HepG2 (cell line): ENCODE data around the gene DCAF15. TPM values are rescaled to one million over a fixed set of nuclear protein-coding genes. Genes with fewer than 3 reads are reported as not detected.
A peak's percentile ranks its signal among the peaks of the same experiment; 100 is the strongest.

Source experiments
- ATF6 ChIP-seq: sonication (generic); formaldehyde crosslinking; conservative IDR thresholded peaks from 2 replicates; pipeline ENCODE4 v1.4.0; 2020; ENCODE audit warnings: missing genetic modification reagents
- CBX2 ChIP-seq, 2 experiments: fragments of 200-600 bp in 1 of 2; sonication (generic); formaldehyde crosslinking in 1 of 2; IDR thresholded peaks; 2 replicates each; pipeline versions ENCODE4 v1.7.0 to v1.8.1; 2018 to 2022; ENCODE audit warnings: low read depth in 2 of 2, low read length in 1 of 2, mild to moderate bottlenecking in 1 of 2, missing genetic modification reagents in 1 of 2
- HNRNPK ChIP-seq: fragments of 200-400 bp; formaldehyde crosslinking; IDR thresholded peaks from 2 replicates; pipeline ENCODE4 v1.6.1; 2018; ENCODE audit warnings: low read length, low read depth, moderate library complexity, mild to moderate bottlenecking; ENCODE audit not compliant: poor library complexity, severe bottlenecking
- MLX ChIP-seq: IDR thresholded peaks from 2 replicates; pipeline ENCODE4 v1.6.1; 2016
- NR2F2 ChIP-seq: IDR thresholded peaks from 2 replicates; pipeline ENCODE4 v1.6.1; 2012; ENCODE audit warnings: low read depth, inconsistent platforms, borderline replicate concordance
- REL ChIP-seq: sonication (generic); formaldehyde crosslinking; conservative IDR thresholded peaks from 2 replicates; pipeline ENCODE4 v1.8.0; 2022; ENCODE audit warnings: mild to moderate bottlenecking, missing genetic modification reagents, moderate library complexity
- SMAD9 ChIP-seq: sonication (generic); formaldehyde crosslinking; IDR thresholded peaks from 2 replicates; pipeline ENCODE4 v1.5.1; 2020; ENCODE audit warnings: mild to moderate bottlenecking, missing genetic modification reagents
- SP1 ChIP-seq, 2 experiments: fragments of 450-650 bp in 1 of 2; sonication (generic) in 1 of 2; formaldehyde crosslinking in 1 of 2; IDR thresholded peaks; 2 replicates each; pipeline versions ENCODE4 v1.4.0 to v1.6.1; 2016 to 2020; ENCODE audit warnings: missing genetic modification reagents in 1 of 2
- SYNCRIP ChIP-seq: fragments of 200-400 bp; formaldehyde crosslinking; IDR thresholded peaks from 2 replicates; pipeline ENCODE4 v1.6.1; 2018; ENCODE audit warnings: mild to moderate bottlenecking, low read depth, low read length; ENCODE audit not compliant: insufficient read depth
- TBX3 ChIP-seq: fragments of 450-650 bp; IDR thresholded peaks from 2 replicates; pipeline ENCODE4 v1.6.1; 2017; ENCODE audit warnings: antibody characterized with exemption, mild to moderate bottlenecking, inconsistent platforms, borderline replicate concordance
- TEF ChIP-seq: sonication (generic); formaldehyde crosslinking; IDR thresholded peaks from 2 replicates; pipeline ENCODE4 v1.5.0; 2020; ENCODE audit warnings: missing genetic modification reagents
- TRIM24 ChIP-seq: sonication (generic); formaldehyde crosslinking; IDR thresholded peaks from 2 replicates; pipeline ENCODE4 v1.8.0; 2022; ENCODE audit warnings: mild to moderate bottlenecking, missing genetic modification reagents
- ZBTB38 ChIP-seq: sonication (generic); formaldehyde crosslinking; IDR thresholded peaks from 2 replicates; pipeline ENCODE4 v1.5.1; 2020; ENCODE audit warnings: mild to moderate bottlenecking, missing genetic modification reagents
- ZFP82 ChIP-seq: sonication (generic); formaldehyde crosslinking; IDR thresholded peaks from 2 replicates; pipeline ENCODE4 v1.5.1; 2020; ENCODE audit warnings: mild to moderate bottlenecking, missing genetic modification reagents, borderline replicate concordance
- ZNF362 ChIP-seq: sonication (generic); formaldehyde crosslinking; IDR thresholded peaks from 2 replicates; pipeline ENCODE4 v1.4.0; 2020; ENCODE audit warnings: missing genetic modification reagents, mild to moderate bottlenecking, borderline replicate concordance
- ZNF451 ChIP-seq: sonication (generic); formaldehyde crosslinking; IDR thresholded peaks from 2 replicates; pipeline ENCODE4 v1.5.0; 2020; ENCODE audit warnings: mild to moderate bottlenecking, missing genetic modification reagents
- ZNF484 ChIP-seq: sonication (generic); formaldehyde crosslinking; IDR thresholded peaks from 2 replicates; pipeline ENCODE4 v1.5.1; 2020; ENCODE audit warnings: mild to moderate bottlenecking, low read depth, missing genetic modification reagents, borderline replicate concordance
- ZNF564 ChIP-seq: sonication (generic); formaldehyde crosslinking; IDR thresholded peaks from 2 replicates; pipeline ENCODE4 v1.8.1; 2023; ENCODE audit warnings: mild to moderate bottlenecking, missing genetic modification reagents
- ZNF580 ChIP-seq: IDR thresholded peaks from 2 replicates; pipeline ENCODE4 v1.6.1; 2016; ENCODE audit warnings: low read depth, borderline replicate concordance
- ZNF780A ChIP-seq: sonication (generic); formaldehyde crosslinking; IDR thresholded peaks from 2 replicates; pipeline ENCODE4 v1.8.0; 2022; ENCODE audit warnings: mild to moderate bottlenecking, missing genetic modification reagents, moderate library complexity
- ZNF782 ChIP-seq: sonication (generic); formaldehyde crosslinking; IDR thresholded peaks from 2 replicates; pipeline ENCODE4 v1.4.0; 2020; ENCODE audit warnings: missing genetic modification reagents, mild to moderate bottlenecking, borderline replicate concordance
- ZNF816 ChIP-seq: sonication (generic); formaldehyde crosslinking; IDR thresholded peaks from 2 replicates; pipeline ENCODE4 v1.8.0; 2022; ENCODE audit warnings: missing genetic modification reagents, mild to moderate bottlenecking, borderline replicate concordance
- ZSCAN22 ChIP-seq: sonication (generic); formaldehyde crosslinking; IDR thresholded peaks from 2 replicates; pipeline ENCODE4 v1.4.0; 2020; ENCODE audit warnings: mild to moderate bottlenecking, missing genetic modification reagents
- polyA plus RNA-seq, 8 experiments: library from polyadenylated mRNA; depleted of rRNA in 3 of 8; stranded (reverse) in 7 of 8; unstranded in 1 of 8; fragments of >200 nt; fragmentation: Illumina TruSeq in 4 of 8; extraction: Trizol in 4 of 8; gene quantifications; 2 replicates each; pipeline versions ENCODE4 v1.2.1 to v1.2.3, GENCODE V29; 2011 to 2016; ENCODE audit warnings: low read depth in 4 of 8, missing spikeins in 1 of 8, mixed read lengths in 1 of 8; ENCODE audit not compliant: insufficient read depth in 1 of 8
- total RNA-seq, 5 experiments: library from RNA; depleted of rRNA; stranded (reverse); fragments of >200 nt; fragmentation: Illumina TruSeq; extraction: Trizol; gene quantifications; 2 replicates each; pipeline ENCODE4 v1.2.3, GENCODE V29; 2016; ENCODE audit warnings: low read depth in 1 of 5

DCAF15 gene
- total and polyA plus RNA-seq, 2 of the 13 experiments (the other 11 are each of a cell fraction or from before 2014, with no cell fraction given) = 13.6 to 14.0 TPM

- TF ChIP-seq SP1 (IDR thresholded peaks at IDR 0.05) (no peak), SP1 (CRISPR knock-in tag; IDR thresholded peaks at IDR 0.05) (peak; percentile 90), ZNF782 (CRISPR knock-in tag) (no peak), REL (CRISPR knock-in tag) (peak; percentile 89; the same call in 1 of the 2 replicates), CBX2 (IDR thresholded peaks at IDR 0.05; ENCODE audit: low read depth, low read length) (no peak), CBX2 (CRISPR knock-in tag; IDR thresholded peaks at IDR 0.05; ENCODE audit: low read depth) (no peak), SYNCRIP (no peak), TRIM24 (CRISPR knock-in tag) (no peak), SMAD9 (CRISPR knock-in tag) (no peak), NR2F2 (no peak; the same call in 1 of the 2 replicates), MLX (CRISPR knock-in tag) (no peak), ZBTB38 (CRISPR knock-in tag) (peak; percentile 96), TEF (no peak; the same call in 1 of the 2 replicates), TBX3 (no peak), ZNF564 (CRISPR knock-in tag) (peak; percentile 85), ZNF484 (no peak), ZNF362 (CRISPR knock-in tag) (no peak), ATF6 (CRISPR knock-in tag) (0 out of 2 replicates have a peak, but pooled peaks have one; percentile 76), ZSCAN22 (CRISPR knock-in tag) (no peak), ZNF451 (peak; percentile 93), ZNF816 (CRISPR knock-in tag) (no peak), ZNF780A (peak; percentile 54; the same call in 1 of the 2 replicates), HNRNPK (no peak), ZNF580 (CRISPR knock-in tag) (peak; percentile 72; the same call in 1 of the 2 replicates), ZFP82 (CRISPR knock-in tag) (no peak; the same call in 1 of the 2 replicates)
Measured at GRCh38 chr19:13905634-13906520, 46.4 kb upstream of the DCAF15 start, which contains the start of the genes BRME1 and CC2D1A (continued).
